HEK293 (cell line): Measurements from ENCODE around the gene CLTC.

ENCODE experiments used
- CTCF ChIP-seq: fragments of 450-650 bp; formaldehyde crosslinking; IDR thresholded peaks from 2 replicates; pipeline ENCODE4 v1.5.1; 2016; ENCODE audit warnings: missing biosample characterization, missing genetic modification characterization
- PBX3 ChIP-seq: sonication (generic); formaldehyde crosslinking; IDR thresholded peaks from 2 replicates; pipeline ENCODE4 v1.8.1; 2022; ENCODE audit warnings: mild to moderate bottlenecking, moderate library complexity, missing genetic modification reagents
- TCF7L2 ChIP-seq: IDR thresholded peaks from 2 replicates; pipeline ENCODE4 v1.6.1; 2011; ENCODE audit warnings: low read depth, mild to moderate bottlenecking, inconsistent platforms, low read length, moderate library complexity, borderline replicate concordance
- ZNF146 ChIP-seq: fragments of 450-650 bp; formaldehyde crosslinking; IDR thresholded peaks from 2 replicates; pipeline ENCODE4 v1.5.1; 2016; ENCODE audit warnings: missing biosample characterization, missing genetic modification characterization
- ZNF398 ChIP-seq: fragments of 450-650 bp; formaldehyde crosslinking; IDR thresholded peaks from 2 replicates; pipeline ENCODE4 v1.5.1; 2017; ENCODE audit warnings: missing biosample characterization, missing genetic modification characterization

GRCh38 chr17:59693582-59693981, 73.9 kb downstream of the CLTC start:
- TF ChIP-seq CTCF (no peak), TCF7L2 (no peak), PBX3 (CRISPR knock-in tag) (no peak), ZNF398 (tag by site-specific recombination) (no peak), ZNF146 (tag by site-specific recombination) (no peak)
